Measurements from ENCODE around the gene COL9A3.
"Not testable (repeated sequence)": the region's sequence is repeated elsewhere in the genome, so short reads cannot be mapped to it uniquely, and the experiment has no call there.

COL9A3 gene

GRCh38 chr20:62850333-62850974 is 33.6 kb downstream of the COL9A3 start:
- H3K27me3 ChIP-seq, result no peaks in the 10 kb centered on the region
- peaks cover 0 to 3% of the 10 kb centered on the region in 2 experiments for H3K4me1 ChIP-seq (ENCODE audit: control insufficient read depth in 1 of 2, insufficient read depth in 1 of 2, low read depth in 1 of 2, low read length in 1 of 2)
- no peak overlapping the region for H3K4me3 ChIP-seq (ENCODE audit: low read depth in 1 of 2, low read length in 1 of 2)
- H3K27ac ChIP-seq, result no peak overlapping the region
- H3K9me3 ChIP-seq, result no peaks in the 10 kb centered on the region
- H3K36me3 ChIP-seq, result peaks cover 69% of the 10 kb centered on the region
- no peak for TF ChIP-seq CTCF (IDR thresholded peaks at IDR 0.05)

GRCh38 chr20:62852196-62852595 is 35.3 kb downstream of the COL9A3 start:
- Histone ChIP-seq H3K36me3 (peaks cover 66% of the 10 kb centered on the region), H3K9me3 (no peaks in the 10 kb centered on the region), H3K27me3 (no peaks in the 10 kb centered on the region), H3K4me3 (ENCODE audit: low read depth in 1 of 2, low read length in 1 of 2) (no peak overlapping the region), H3K4me1 (ENCODE audit: control insufficient read depth in 1 of 2, insufficient read depth in 1 of 2, low read depth in 1 of 2, low read length in 1 of 2) (no peaks in the 10 kb centered on the region), H3K27ac (no peak overlapping the region)
- no peak for TF ChIP-seq CTCF (IDR thresholded peaks at IDR 0.05)

- no peaks in the 10 kb centered on the region for H3K27me3 ChIP-seq
- H3K36me3 ChIP-seq, result peaks cover 63% of the 10 kb centered on the region
- no peak overlapping the region for H3K27ac ChIP-seq
- H3K4me3 ChIP-seq (ENCODE audit: low read depth in 1 of 2, low read length in 1 of 2), result no peak overlapping the region
- no peaks in the 10 kb centered on the region for H3K9me3 ChIP-seq
- no peaks in the 10 kb centered on the region for H3K4me1 ChIP-seq (ENCODE audit: control insufficient read depth in 1 of 2, insufficient read depth in 1 of 2, low read depth in 1 of 2, low read length in 1 of 2)
- no peak for TF ChIP-seq CTCF (IDR thresholded peaks at IDR 0.05)
Observed at GRCh38 chr20:62852841-62853240, 36.0 kb downstream of the COL9A3 start.

- peaks cover 58% of the 10 kb centered on the region for H3K36me3 ChIP-seq
- H3K27me3 ChIP-seq; H3K9me3 ChIP-seq; H3K4me1 ChIP-seq (ENCODE audit: control insufficient read depth in 1 of 2, insufficient read depth in 1 of 2, low read depth in 1 of 2, low read length in 1 of 2); H3K27ac ChIP-seq; H3K4me3 ChIP-seq (ENCODE audit: low read depth in 1 of 2, low read length in 1 of 2): not testable (repeated sequence)
Observed at GRCh38 chr20:62853304-62853703, 36.5 kb downstream of the COL9A3 start.

GRCh38 chr20:62854121-62854520 is 37.3 kb downstream of the COL9A3 start:
- H3K4me1 ChIP-seq (ENCODE audit: control insufficient read depth in 1 of 2, insufficient read depth in 1 of 2, low read depth in 1 of 2, low read length in 1 of 2), result no peaks in the 10 kb centered on the region
- H3K27ac ChIP-seq, result no peak overlapping the region
- peaks cover 3% of the 10 kb centered on the region for H3K27me3 ChIP-seq
- H3K4me3 ChIP-seq (ENCODE audit: low read depth in 1 of 2, low read length in 1 of 2), result no peak overlapping the region
- H3K36me3 ChIP-seq, result peaks cover 58% of the 10 kb centered on the region
- TF ChIP-seq CTCF (IDR thresholded peaks at IDR 0.05), result no peak
- H3K9me3 ChIP-seq, result no peaks in the 10 kb centered on the region

GRCh38 chr20:62855120-62855519 is 38.3 kb downstream of the COL9A3 start:
- Histone ChIP-seq H3K27ac (no peak overlapping the region), H3K27me3 (peaks cover 13% of the 10 kb centered on the region), H3K4me1 (ENCODE audit: control insufficient read depth in 1 of 2, insufficient read depth in 1 of 2, low read depth in 1 of 2, low read length in 1 of 2) (peaks cover 2 to 5% of the 10 kb centered on the region in 2 experiments), H3K4me3 (ENCODE audit: low read depth in 1 of 2, low read length in 1 of 2) (no peak overlapping the region), H3K9me3 (no peaks in the 10 kb centered on the region), H3K36me3 (peaks cover 58% of the 10 kb centered on the region)
- TF ChIP-seq CTCF (IDR thresholded peaks at IDR 0.05), result no peak

Measured in neutrophil (primary cell).